K562 (cell line): ENCODE data around the gene SMG7. TPM values are rescaled to one million over a fixed set of nuclear protein-coding genes. Genes with fewer than 3 reads are reported as not detected.

Experiments used
- ATAC-seq: fragments of 200-7000 bp; cut with Tn5 transposase; 3 replicates; pipeline ENCODE4 v1.9.1; 2020; ENCODE audit warnings: moderate library complexity
- BruUV-seq: library from RNA; stranded (reverse); fragments of 400-500 nt; replicated peaks from 2 replicates; lab custom pipeline; 2021; lab: Mats Ljungman, UMichigan
- CTCF ChIA-PET: fragments of 300-600 bp; formaldehyde crosslinking; extraction: SDS; loops from one replicate; lab custom pipeline; 2021; ENCODE audit warnings: low intra/inter-chr PET ratio; lab: Yijun Ruan, JAX
- POLR2A ChIA-PET: fragments of 300-600, 350-650 bp; sonication (Branson Sonifier 250); formaldehyde crosslinking; extraction: SDS; loops from one replicate; lab custom pipeline; 2021; ENCODE audit warnings: antibody characterized with exemption, inconsistent platforms; lab: Yijun Ruan, JAX
- DNase-seq, 4 experiments: peaks; one replicate each; pipeline versions ENCODE4 v3.0.0 to v3.0.0-alpha.2; 2011 to 2018; ENCODE audit warnings: low spot score in 3 of 4, mixed read lengths in 3 of 4; ENCODE audit errors: extremely low read depth in 1 of 4
- FAIRE-seq: peaks from 2 replicates; lab custom pipeline; 2011; peaks lifted over from hg19 to GRCh38; lab: Jason Lieb, UNC
- H2AFZ ChIP-seq: 2 replicates; pipeline ENCODE4 v1.6.0; 2011; ENCODE audit warnings: low read depth, low read length, control low read depth, inconsistent platforms
- H3K27ac ChIP-seq: fragments of 200-600 bp; 3 replicates; pipeline ENCODE4 v1.8.0; 2011; ENCODE audit warnings: low read depth, mild to moderate bottlenecking, control low read depth, inconsistent platforms, low read length, moderate library complexity, mixed read lengths; ENCODE audit errors: extremely low read depth
- H3K27me3 ChIP-seq, 2 experiments: fragments of 300-600 bp in 1 of 2; 2 replicates in 1 of 2; 3 replicates in 1 of 2; pipeline versions ENCODE4 v1.6.0 to v1.8.0; 2011; ENCODE audit warnings: inconsistent platforms in 2 of 2, low read length in 2 of 2, mild to moderate bottlenecking in 1 of 2, mixed read lengths in 1 of 2, moderate library complexity in 1 of 2; ENCODE audit not compliant: control insufficient read depth in 2 of 2, insufficient read depth in 2 of 2
- H3K36me3 ChIP-seq: fragments of 300-600 bp; 3 replicates; pipeline ENCODE4 v1.8.0; 2011; ENCODE audit warnings: mild to moderate bottlenecking, low read length, inconsistent platforms; ENCODE audit not compliant: control insufficient read depth, insufficient read depth
- H3K4me1 ChIP-seq, 2 experiments: fragments of 200-600 bp in 1 of 2; replicated peaks in 1 of 2; 2 replicates in 1 of 2; 3 replicates in 1 of 2; pipeline versions ENCODE4 v1.5.1 to v1.8.0; 2011; ENCODE audit warnings: inconsistent platforms in 2 of 2, low read length in 2 of 2, mild to moderate bottlenecking in 1 of 2, mixed read lengths in 1 of 2, moderate library complexity in 1 of 2; ENCODE audit not compliant: control insufficient read depth in 2 of 2, insufficient read depth in 2 of 2
- H3K4me2 ChIP-seq: 2 replicates; pipeline ENCODE4 v1.6.1; 2011; ENCODE audit warnings: low read length, control low read depth, inconsistent platforms, mixed read lengths; ENCODE audit not compliant: insufficient read depth
- H3K4me3 ChIP-seq: fragments of 200-600 bp; sonication (generic), shearing (Covaris generic); 2 replicates; pipeline ENCODE4 v1.5.1; 2016; ENCODE audit warnings: control low read depth, inconsistent platforms
- H3K79me2 ChIP-seq: fragments of 200-600 bp; 3 replicates; pipeline ENCODE4 v1.8.0; 2011; ENCODE audit warnings: low read length, inconsistent platforms; ENCODE audit not compliant: control insufficient read depth, insufficient read depth
- H3K9ac ChIP-seq, 2 experiments: 2 replicates each; pipeline versions ENCODE4 v1.6.0 to v1.6.1; 2011; ENCODE audit warnings: low read depth in 2 of 2, low read length in 2 of 2, control low read depth in 1 of 2, inconsistent platforms in 1 of 2, mild to moderate bottlenecking in 1 of 2, mixed read lengths in 1 of 2; ENCODE audit not compliant: insufficient read depth in 1 of 2
- H3K9me1 ChIP-seq: one replicate; pipeline ENCODE4 v1.6.0; 2011; ENCODE audit warnings: inconsistent platforms, mild to moderate bottlenecking, low read length, moderate library complexity; ENCODE audit not compliant: control insufficient read depth, insufficient read depth
- H3K9me3 ChIP-seq: replicated peaks from 2 replicates; pipeline ENCODE4 v1.5.1; 2011; ENCODE audit warnings: low read depth, low read length, inconsistent platforms; ENCODE audit not compliant: control insufficient read depth, insufficient read depth
- H4K20me1 ChIP-seq: replicated peaks from 2 replicates; pipeline ENCODE4 v1.6.1; 2011; ENCODE audit warnings: low read length, inconsistent platforms, mixed read lengths; ENCODE audit not compliant: control insufficient read depth, insufficient read depth
- CBFA2T2 ChIP-seq: fragments of 450-650 bp; conservative IDR thresholded peaks from 2 replicates; pipeline ENCODE4 v1.6.1; 2017; ENCODE audit warnings: mild to moderate bottlenecking
- CBFA2T3 ChIP-seq: fragments of 450-650 bp; IDR thresholded peaks from 2 replicates; pipeline ENCODE4 v1.6.1; 2017
- ELF2 ChIP-seq: fragments of 250-450 bp; sonication (Bioruptor Pico); IDR thresholded peaks from 2 replicates; pipeline ENCODE4 v1.5.0; 2021; ENCODE audit warnings: mild to moderate bottlenecking
- POLR2H ChIP-seq: IDR thresholded peaks from 2 replicates; pipeline ENCODE4 v1.6.1; 2016; ENCODE audit warnings: missing genetic modification characterization, low read depth, mild to moderate bottlenecking, control low read depth, missing compliant biosample characterization, moderate library complexity
- ZNF75A ChIP-seq: fragments of 450-650 bp; formaldehyde crosslinking; IDR thresholded peaks from 2 replicates; pipeline ENCODE4 v1.4.0; 2020; ENCODE audit warnings: mild to moderate bottlenecking
- WGBS: fragments of 100-300 bp; shearing (Covaris generic); methylation state at CpG from one replicate; pipeline ENCODE4 v1.1.6; 2016; ENCODE audit warnings: low coverage, mixed read lengths; ENCODE audit not compliant: insufficient coverage; ENCODE audit errors: missing lambda C conversion rate; 5-methylcytosine and 5-hydroxymethylcytosine counted together
- in situ Hi-C: fragments of 300-500 bp; cut with MboI; formaldehyde crosslinking; loops from 4 replicates; pipeline ENCODE4 v1.15.0; 2018; ENCODE audit warnings: inconsistent platforms, mixed read lengths
- intact Hi-C: fragments of 100-400 bp; cut with micrococcal nuclease; formaldehyde crosslinking; loops from 2 replicates; pipeline ENCODE4 v1.14.2; 2022
- polyA plus RNA-seq, 8 experiments: library from polyadenylated mRNA; depleted of rRNA in 4 of 8; stranded (reverse) in 5 of 8; unstranded in 3 of 8; fragments of >200 nt; fragmentation: Nextera tagmentation in 2 of 8; fragmentation: Illumina TruSeq in 1 of 8; extraction: Ambion mirVana in 2 of 8; extraction: Trizol in 1 of 8; gene quantifications; 2 replicates each; pipeline versions ENCODE4 v1.2.1 to v1.2.3, GENCODE V29; 2011 to 2014; ENCODE audit warnings: inconsistent platforms in 1 of 8, missing spikeins in 1 of 8
- total RNA-seq, 7 experiments: library from RNA; depleted of rRNA in 6 of 7; stranded (reverse); fragments of >200 nt in 6 of 7; fragmentation: Illumina TruSeq in 2 of 7; extraction: Trizol in 2 of 7; gene quantifications; 2 replicates each; pipeline versions ENCODE4 v1.2.1 to v1.2.3, GENCODE V29; 2011 to 2021; ENCODE audit warnings: low replicate concordance in 1 of 7
- TF ChIP-seq, protein P1 (sequence below): sonication (generic); formaldehyde crosslinking; IDR thresholded peaks from 2 replicates; pipeline ENCODE4 v1.8.0; 2022; ENCODE audit warnings: mild to moderate bottlenecking, missing genetic modification reagents

The SMG7 gene
- total and polyA plus RNA-seq, 9 of the 15 experiments (the other 6 are each of a cell fraction or from before 2014, with no cell fraction given) = 12.4 to 74.6 (median 29.0) TPM

DNA sequence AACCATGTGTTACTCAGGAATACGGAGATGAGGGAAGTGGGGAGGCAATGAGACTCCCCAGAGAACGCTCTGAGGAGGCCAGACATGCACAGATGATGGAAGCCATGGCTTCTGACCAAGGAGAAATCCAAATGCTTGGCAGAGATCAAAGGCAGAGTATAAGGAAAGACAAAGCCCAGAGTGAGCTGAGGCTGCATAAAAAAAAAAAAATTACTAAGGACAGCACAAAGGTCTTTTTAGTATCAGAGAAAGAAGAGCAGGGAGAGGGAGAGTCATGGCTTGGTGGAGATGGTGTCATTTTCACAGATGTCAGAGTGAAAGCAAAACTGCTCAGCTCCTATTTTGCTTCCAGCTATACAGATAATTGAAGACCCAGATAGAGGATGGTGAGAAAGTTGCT is 126.1 kb downstream of the SMG7 start:
- Histone ChIP-seq H3K9me3 (no peaks in the 10 kb centered on the region), H2AFZ (no peak overlapping the region), H3K27me3 (peaks cover 21 to 42% of the 10 kb centered on the region in 2 experiments), H3K9me1 (no peaks in the 10 kb centered on the region), H3K4me3 (no peak overlapping the region), H3K4me2 (no peak overlapping the region), H3K27ac (no peak overlapping the region), H3K9ac (no peak overlapping the region), H3K36me3 (no peaks in the 10 kb centered on the region), H4K20me1 (no peaks in the 10 kb centered on the region), H3K79me2 (no peaks in the 10 kb centered on the region), H3K4me1 (no peaks in the 10 kb centered on the region; a peak in 1 of 5 replicates)
- in situ Hi-C loops (no loop called here), intact Hi-C loops (no loop called here)
- DNase-seq (no peak), FAIRE-seq (no peak), ATAC-seq (no peak)
- WGBS = 0% methylated on average over 2 of the region's 2 CpGs
- ChIA-PET POLR2A (interaction anchor here (0.6 to 1.0 kb wide), 2 partner anchors 11 to 652 kb away, joined by 3 to 4 read pairs; no protein-coding TSS in a partner anchor), CTCF (no interaction called here)
- no TSS peak for BruUV-seq
- TF ChIP-seq POLR2H (tag) (no peak), CBFA2T2 (no peak), ZNF75A (CRISPR knock-in tag) (no peak), CBFA2T3 (no peak), ELF2 (CRISPR knock-in tag) (no peak)
- TF ChIP-seq, protein P1, sequence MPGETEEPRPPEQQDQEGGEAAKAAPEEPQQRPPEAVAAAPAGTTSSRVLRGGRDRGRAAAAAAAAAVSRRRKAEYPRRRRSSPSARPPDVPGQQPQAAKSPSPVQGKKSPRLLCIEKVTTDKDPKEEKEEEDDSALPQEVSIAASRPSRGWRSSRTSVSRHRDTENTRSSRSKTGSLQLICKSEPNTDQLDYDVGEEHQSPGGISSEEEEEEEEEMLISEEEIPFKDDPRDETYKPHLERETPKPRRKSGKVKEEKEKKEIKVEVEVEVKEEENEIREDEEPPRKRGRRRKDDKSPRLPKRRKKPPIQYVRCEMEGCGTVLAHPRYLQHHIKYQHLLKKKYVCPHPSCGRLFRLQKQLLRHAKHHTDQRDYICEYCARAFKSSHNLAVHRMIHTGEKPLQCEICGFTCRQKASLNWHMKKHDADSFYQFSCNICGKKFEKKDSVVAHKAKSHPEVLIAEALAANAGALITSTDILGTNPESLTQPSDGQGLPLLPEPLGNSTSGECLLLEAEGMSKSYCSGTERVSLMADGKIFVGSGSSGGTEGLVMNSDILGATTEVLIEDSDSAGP (CRISPR knock-in tag) = no peak
